ENCODE measurements around the gene PPP1R26.
A peak's percentile ranks its signal among the peaks of the same experiment; 100 is the strongest.

PPP1R26 gene

DNA sequence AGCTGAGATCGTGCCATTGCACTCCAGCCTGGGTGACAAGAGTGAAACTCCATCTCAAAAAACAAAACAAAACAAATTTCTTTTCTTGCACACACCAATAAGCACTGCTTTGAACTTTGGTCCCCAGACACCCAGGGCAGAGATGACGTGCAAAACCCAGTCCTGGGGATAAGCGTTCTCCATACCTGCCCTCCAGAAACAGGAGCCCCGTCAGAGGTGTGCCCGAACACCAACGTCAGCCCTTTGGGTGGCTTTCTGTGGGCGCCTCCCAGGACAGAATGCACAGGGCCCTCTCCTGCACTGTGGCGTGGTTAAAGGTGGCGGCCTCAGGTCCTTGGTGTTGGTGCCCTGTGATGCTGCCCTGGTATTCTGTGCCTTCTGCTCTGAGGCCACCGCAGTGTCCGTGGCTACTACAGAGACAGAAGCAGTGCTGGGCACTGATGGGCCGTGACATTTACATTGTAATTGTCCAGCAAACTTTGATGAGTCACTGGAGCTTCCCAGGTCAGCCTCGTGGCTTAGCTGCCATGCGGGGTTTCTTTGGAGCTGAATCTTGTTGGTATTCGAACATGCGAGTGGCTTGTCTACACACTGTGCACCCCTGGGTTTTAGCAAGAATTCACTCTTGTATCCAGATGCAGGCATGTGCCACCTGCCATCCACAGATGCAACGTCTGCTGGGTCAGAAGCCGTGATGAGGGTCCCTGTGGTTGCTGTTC lies 9.8 kb downstream of the PPP1R26 start:
- DNase-seq: no peak

DNA sequence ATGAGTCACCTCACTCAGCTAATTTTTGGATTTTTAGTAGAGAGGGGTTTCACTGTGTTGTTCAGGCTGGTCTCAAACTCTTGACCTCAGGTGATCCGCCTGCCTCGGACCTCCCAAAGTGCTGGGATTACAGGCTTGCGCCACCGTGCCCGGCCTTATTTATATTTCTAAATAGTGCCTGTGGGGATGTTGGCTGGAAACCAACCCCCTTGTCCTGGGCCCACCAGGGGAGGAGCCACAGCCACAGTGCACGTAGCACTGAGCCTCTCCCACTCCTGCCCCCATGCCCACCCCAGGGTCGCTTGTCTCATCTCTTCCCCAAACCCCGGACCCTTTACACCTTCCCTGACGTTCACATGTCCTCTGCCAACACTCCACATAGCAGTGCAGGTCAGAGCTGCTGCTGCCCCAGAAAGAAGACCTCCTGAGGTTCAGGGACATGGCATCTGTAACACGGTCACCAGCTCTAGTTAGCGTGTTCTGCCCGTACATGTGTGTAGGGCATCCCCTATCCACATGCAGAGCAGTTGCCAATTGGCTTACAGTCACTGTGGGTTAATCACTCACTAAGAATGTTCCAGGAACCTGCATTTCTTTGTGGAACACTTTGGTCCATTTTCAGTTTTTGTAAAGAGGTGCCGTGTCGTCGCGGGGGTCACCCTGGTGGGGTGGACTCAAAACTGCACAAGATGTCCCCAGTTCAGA lies 10.7 kb downstream of the PPP1R26 start:
- DNase-seq: no peak

GRCh38 chr9:135490980-135491464 lies 11.4 kb downstream of the PPP1R26 start:
- no peak for DNase-seq

GRCh38 chr9:135491764-135492163 lies 12.2 kb downstream of the PPP1R26 start:
- no peak for DNase-seq

GRCh38 chr9:135492886-135493669 lies 13.5 kb downstream of the PPP1R26 start:
- no peak for DNase-seq

GRCh38 chr9:135494791-135495559 lies 15.4 kb downstream of the PPP1R26 start:
- no peak for DNase-seq

- DNase-seq: no peak
These were observed 19.0 kb downstream of the PPP1R26 start for GRCh38 chr9:135498381-135499126.

DNA sequence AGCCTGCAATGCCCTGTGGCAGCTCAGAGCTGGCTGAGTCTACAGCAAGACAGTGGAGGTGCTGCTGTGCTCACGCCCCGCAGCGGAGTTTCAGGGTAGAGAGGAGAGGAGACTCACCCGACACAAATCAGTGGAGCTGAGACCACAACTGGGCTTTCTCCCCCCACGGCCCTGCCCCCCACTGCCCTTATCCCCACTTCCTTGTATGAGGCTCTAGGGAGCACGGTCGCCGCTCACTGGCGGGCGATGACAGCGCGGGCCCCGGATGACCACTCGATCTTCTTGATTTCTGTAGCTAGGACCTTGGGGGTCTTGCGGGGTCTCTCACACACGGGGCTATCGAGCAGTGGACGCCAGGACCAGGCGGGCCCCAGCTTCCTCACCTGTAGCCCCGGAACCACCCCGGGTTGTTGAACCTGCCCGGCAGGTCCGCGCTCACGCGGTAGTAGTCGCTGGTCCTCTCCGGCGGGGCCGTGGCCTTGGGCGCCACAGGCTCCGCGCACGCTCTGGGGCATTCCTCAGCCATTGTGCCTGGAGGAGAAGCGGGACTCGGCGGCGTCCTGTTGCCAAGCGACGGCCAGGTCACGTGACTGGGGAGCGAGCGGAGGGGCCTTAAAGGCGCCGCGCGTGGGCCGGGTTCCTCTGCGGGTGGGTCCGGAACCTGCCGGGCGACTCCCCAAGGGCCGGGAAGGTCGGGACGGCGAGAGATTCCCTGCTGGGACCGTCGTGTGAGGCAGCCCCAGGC lies 19.9 kb downstream of the PPP1R26 start:
- peak; percentile 91 for DNase-seq

GRCh38 chr9:135500071-135500524 lies 20.5 kb downstream of the PPP1R26 start:
- DNase-seq: no peak

GRCh38 chr9:135500525-135501260 lies 21.1 kb downstream of the PPP1R26 start, which contains the start of gene MRPS2:
Gene MRPS2 (plus strand): TSS chr9:135500682. CDS start chr9:135500711, 29 bp downstream.
- DNase-seq: peak; percentile 89

DNA sequence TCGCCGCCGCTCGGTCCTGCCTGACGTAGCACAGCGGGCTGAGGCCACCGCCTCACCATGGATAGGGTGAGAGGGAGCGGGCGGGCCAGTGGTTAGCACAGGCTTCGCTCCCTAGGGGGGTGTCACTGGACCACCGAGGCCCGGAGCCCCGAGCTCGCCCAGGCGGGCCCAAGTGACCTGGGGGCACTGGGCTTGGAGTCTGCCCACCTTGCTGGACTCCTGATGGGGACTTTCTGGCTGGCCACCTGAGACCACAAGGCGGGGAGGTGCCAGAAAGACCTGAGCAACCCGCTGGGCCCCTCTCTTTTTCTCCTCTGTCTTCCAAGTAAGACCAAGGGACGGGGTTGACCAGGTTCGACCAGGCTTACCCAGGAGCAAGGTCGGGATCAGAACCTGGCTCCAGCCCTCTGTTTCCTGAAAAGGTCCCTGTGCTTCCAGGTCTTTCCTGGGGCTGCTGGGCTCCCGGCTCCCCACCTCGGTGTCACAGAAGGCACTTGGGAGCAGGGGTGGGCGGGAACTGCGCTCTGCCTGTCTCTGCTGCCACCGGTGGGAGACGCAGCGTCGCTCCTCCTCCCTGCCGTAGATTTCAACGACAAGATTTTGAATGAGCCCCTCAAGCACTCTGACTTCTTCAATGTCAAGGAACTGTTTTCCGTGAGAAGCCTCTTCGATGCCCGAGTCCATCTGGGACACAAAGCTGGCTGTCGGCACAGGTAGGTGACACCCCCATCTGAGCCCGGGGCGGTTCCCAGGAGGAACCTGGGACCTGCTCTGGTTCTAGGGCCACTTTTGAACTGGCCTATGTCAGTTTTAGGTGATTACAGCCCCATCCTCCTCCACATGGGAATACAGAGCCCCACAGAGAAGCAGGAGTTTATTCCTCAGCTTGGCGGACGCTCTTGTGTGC lies 21.9 kb downstream of the PPP1R26 start:
- no peak for DNase-seq

GRCh38 chr9:135502168-135502872 lies 22.7 kb downstream of the PPP1R26 start:
- DNase-seq: no peak

DNA sequence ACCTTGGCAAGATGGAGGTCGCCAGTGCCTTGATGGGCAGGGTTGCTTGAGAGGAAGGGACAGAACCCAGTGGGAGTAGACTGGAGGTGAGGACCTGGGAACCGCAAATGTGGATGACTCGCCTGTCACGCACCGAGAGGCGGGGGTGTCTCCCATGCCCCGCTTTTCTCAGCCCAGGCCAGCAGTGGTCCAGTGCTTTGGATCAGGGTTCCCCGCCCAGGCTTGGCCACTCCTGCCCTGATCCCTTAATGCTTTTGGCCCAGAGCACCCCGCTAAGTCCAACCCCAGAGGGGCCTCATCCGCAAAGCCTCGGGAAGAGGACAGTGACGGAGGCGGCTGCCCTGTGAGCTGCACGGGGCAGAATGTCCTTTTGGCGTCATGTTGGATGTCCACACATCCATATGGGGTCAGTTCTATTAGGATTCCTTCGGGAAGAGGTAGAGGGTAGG lies 23.3 kb downstream of the PPP1R26 start:
- no peak for DNase-seq

- no peak for DNase-seq
These were observed 24.0 kb downstream of the PPP1R26 start for GRCh38 chr9:135503371-135504261.

GRCh38 chr9:135504262-135505243 lies 25.0 kb downstream of the PPP1R26 start:
- peak; percentile 64 for DNase-seq

Data from activated naive CD4-positive, alpha-beta T cell treated with Interleukin-2 at 50 U/mL for 16 hours (primary cell).